Heart right ventricle (tissue), 16 donors: ENCODE measurements around the gene TMEM183A. TPM values are rescaled to one million over a fixed set of nuclear protein-coding genes. Genes with fewer than 3 reads are reported as not detected.

Source experiments
- ATAC-seq, 8 donors: fragments of 200-7000 bp; cut with Tn5 transposase; one replicate each; pipeline ENCODE4 v1.9.1; 2020; ENCODE audit warnings: mild to moderate bottlenecking in 8 of 8, moderate library complexity in 8 of 8, moderate number of reproducible peaks in 1 of 8
- DNase-seq, 2 donors: peaks; one replicate each; pipeline ENCODE4 v3.0.0-alpha.2; 2020
- H3K27ac ChIP-seq, 10 donors: fragments of 200-600 bp; sonication (generic) in 2 of 10; one replicate each; pipeline versions ENCODE4 v1.5.0 to v1.8.0; 2020 to 2022; ENCODE audit warnings: mild to moderate bottlenecking in 3 of 10
- H3K27me3 ChIP-seq, 7 donors: fragments of 200-600 bp; one replicate each; pipeline ENCODE4 v1.8.0; 2021 to 2022; ENCODE audit warnings: mild to moderate bottlenecking in 2 of 7
- H3K36me3 ChIP-seq, 9 donors: fragments of 200-600 bp; sonication (generic) in 1 of 9; one replicate each; pipeline versions ENCODE4 v1.5.0 to v1.8.0; 2020 to 2022; ENCODE audit warnings: mild to moderate bottlenecking in 2 of 9
- H3K4me1 ChIP-seq, 9 donors: fragments of 200-600 bp; sonication (generic) in 1 of 9; one replicate each; pipeline versions ENCODE4 v1.5.0 to v1.8.0; 2020 to 2022; ENCODE audit warnings: mild to moderate bottlenecking in 4 of 9
- H3K4me3 ChIP-seq, 10 donors: fragments of 200-600 bp; sonication (generic) in 2 of 10; one replicate each; pipeline versions ENCODE4 v1.5.0 to v1.8.0; 2020 to 2022; ENCODE audit warnings: mild to moderate bottlenecking in 7 of 10, moderate library complexity in 2 of 10
- H3K9me3 ChIP-seq, 11 donors: fragments of 200-600 bp in 10 of 11; sonication (generic) in 2 of 11; one replicate each; pipeline versions ENCODE4 v1.5.0 to v1.8.0; 2013 to 2022; ENCODE audit warnings: mild to moderate bottlenecking in 2 of 11, control low read depth in 1 of 11, moderate library complexity in 1 of 11
- CTCF ChIP-seq, 9 donors: fragments of 200-600 bp; sonication (generic) in 2 of 9; IDR thresholded peaks; one replicate each; pipeline versions ENCODE4 v1.5.0 to v1.8.0; 2021 to 2022; ENCODE audit warnings: antibody characterized with exemption in 9 of 9, mild to moderate bottlenecking in 5 of 9, moderate library complexity in 1 of 9
- WGBS, 2 donors: extraction: QIAGEN DNeasy Blood & Tissue Kit; methylation state at CpG; one replicate each; pipeline ENCODE4 v1.1.7; 2013; ENCODE audit warnings: inconsistent platforms in 1 of 2; 5-methylcytosine and 5-hydroxymethylcytosine counted together
- intact Hi-C, 10 donors: fragments of 100-400 bp; cut with DNase I; formaldehyde crosslinking; loops; one replicate each; pipeline versions ENCODE4 v1.11.1 to v1.14.2; 2022
- polyA plus RNA-seq, 2 donors: library from polyadenylated mRNA; stranded (reverse); fragments of 200-250 nt; gene quantifications; one replicate each; pipeline ENCODE4 v1.2.3, GENCODE V29; 2013
- total RNA-seq, 10 donors: library from RNA; stranded (reverse); fragmentation: NEBNext Ultra II Directional in 3 of 10; extraction: Animal tissue kit (Norgen Biotek cat#: 25700) in 3 of 10; gene quantifications; one replicate each; pipeline versions ENCODE4 v1.2.1 to v1.2.4, GENCODE V29; 2021 to 2023
- donor health status: Arrhythmogenic right ventricular cardiomyopathy.
- donor health status: ischemic (EF 13 %, LVEDD 7.1; RV severe dilation, severe dysfunction).
- donor health status: healthy with polysubstance abuse.
- donor health status: DM: no; HTN: yes; CAD: no.
- donor health status: DM: no; HTN: no; CAD: no.
- donor health status: ischemic (EF 25% LVEDD 6.9; RV normal size, moderate dysfunction).
- donor health status: ischemic (EF 25% LVEDD 5.7; RV mildly dilated, moderate dysfunction).
- donor health status: healthy.
- donor health status: DM: yes; HTN: yes; CAD: no.
- donor health status: Ischemic cardiomyopathy.
- donor health status: ischemic (EF 35%, LVEDD 5.7; RV mildly dilated, moderate dysfunction).
- donor health status: nonischemic (EF 11% LVEDD 7.7; RV severe dilation, severe dysfunction).
- donor health status: DM: yes; HTN: yes; CAD: no.
- donor health status: PGD.
- donor health status: ischemic (EF 29% LVEDD 5.4; RV normal size, mild dysfunction).
- donor health status: nonischemic (EF 23%, LVEDD 6.1; RV moderate dilation, normal function).

Gene TMEM183A
- total and polyA plus RNA-seq, 12 donors = 11.5 to 38.1 (median 21.1) TPM

- no peak for DNase-seq
- ATAC-seq = no peak
- intact Hi-C loops = no loop called here
- WGBS, 2 donors = 92 to 94% methylated on average over 24 of the region's 24 CpGs
- H3K4me1 ChIP-seq = peaks cover 0 to 28% (median 9%) of the 10 kb centered on the region in 9 donors
- H3K27me3 ChIP-seq = no peaks in the 10 kb centered on the region
- peaks cover 0 to 35% (median 0%) of the 10 kb centered on the region in 9 donors for H3K36me3 ChIP-seq
- H3K27ac ChIP-seq = no peak overlapping the region
- H3K9me3 ChIP-seq = no peaks in the 10 kb centered on the region
- H3K4me3 ChIP-seq = no peak overlapping the region
- TF ChIP-seq CTCF (IDR thresholded peaks at IDR 0.05) = no peak
Measured at GRCh38 chr1:203055161-203055799, 48.1 kb downstream of the TMEM183A start.

- 90% methylated on average over 7 of the region's 7 CpGs for WGBS, 2 donors
- H3K27ac ChIP-seq = no peak overlapping the region
- no peaks in the 10 kb centered on the region for H3K9me3 ChIP-seq
- H3K4me1 ChIP-seq = peaks cover 0 to 28% (median 9%) of the 10 kb centered on the region in 9 donors
- no peak for TF ChIP-seq CTCF (IDR thresholded peaks at IDR 0.05)
- H3K36me3 ChIP-seq = peaks cover 0 to 41% (median 0%) of the 10 kb centered on the region in 9 donors
- no peak for DNase-seq
- no peak for ATAC-seq
- H3K4me3 ChIP-seq = no peak overlapping the region
- intact Hi-C loops = no loop called here
- no peaks in the 10 kb centered on the region for H3K27me3 ChIP-seq
Measured at GRCh38 chr1:203056012-203056411, 48.8 kb downstream of the TMEM183A start.

- peaks cover 0 to 28% (median 9%) of the 10 kb centered on the region in 9 donors for H3K4me1 ChIP-seq
- ATAC-seq = no peak
- H3K4me3 ChIP-seq = no peak overlapping the region
- H3K9me3 ChIP-seq = no peaks in the 10 kb centered on the region
- DNase-seq = no peak
- peaks cover 0 to 45% (median 0%) of the 10 kb centered on the region in 9 donors for H3K36me3 ChIP-seq
- H3K27me3 ChIP-seq = no peaks in the 10 kb centered on the region
- 93% methylated on average over 6 of the region's 6 CpGs for WGBS, 2 donors
- intact Hi-C loops = no loop called here
- peak overlapping the region in 1 of 10 donors; percentile 17 for H3K27ac ChIP-seq
- TF ChIP-seq CTCF (IDR thresholded peaks at IDR 0.05) = peak in 1 of 9 donors; percentile 8
Measured at GRCh38 chr1:203056516-203056915, 49.3 kb downstream of the TMEM183A start.

- no peak overlapping the region for H3K27ac ChIP-seq
- ATAC-seq = peak in 3 of 8 donors; percentile 29 to 44 (median 35)
- 67 to 68% methylated on average over 9 to 10 of the region's 10 CpGs for WGBS, 2 donors
- intact Hi-C loops = no loop called here
- no peak for TF ChIP-seq CTCF (IDR thresholded peaks at IDR 0.05)
- no peak for DNase-seq
- H3K4me1 ChIP-seq = peaks cover 0 to 28% (median 9%) of the 10 kb centered on the region in 9 donors
- H3K4me3 ChIP-seq = no peak overlapping the region
- H3K36me3 ChIP-seq = peaks cover 0 to 45% (median 0%) of the 10 kb centered on the region in 9 donors
- no peaks in the 10 kb centered on the region for H3K9me3 ChIP-seq
- H3K27me3 ChIP-seq = no peaks in the 10 kb centered on the region
Measured at GRCh38 chr1:203057911-203058675, 50.9 kb downstream of the TMEM183A start.
